HL-60/S4 treated with phorbol 12-myristate 13-acetate at 8.2 ng/mL for 4 days and 3 days (cell line): ENCODE data around the gene METTL13.

Source experiments
- in situ Hi-C: fragments of 300-500 bp; cut with MboI; formaldehyde crosslinking; loops from 2 replicates; pipeline ENCODE4 v1.15.0; 2022; ENCODE audit warnings: low sequenced_read_pairs

METTL13 gene, protein sequence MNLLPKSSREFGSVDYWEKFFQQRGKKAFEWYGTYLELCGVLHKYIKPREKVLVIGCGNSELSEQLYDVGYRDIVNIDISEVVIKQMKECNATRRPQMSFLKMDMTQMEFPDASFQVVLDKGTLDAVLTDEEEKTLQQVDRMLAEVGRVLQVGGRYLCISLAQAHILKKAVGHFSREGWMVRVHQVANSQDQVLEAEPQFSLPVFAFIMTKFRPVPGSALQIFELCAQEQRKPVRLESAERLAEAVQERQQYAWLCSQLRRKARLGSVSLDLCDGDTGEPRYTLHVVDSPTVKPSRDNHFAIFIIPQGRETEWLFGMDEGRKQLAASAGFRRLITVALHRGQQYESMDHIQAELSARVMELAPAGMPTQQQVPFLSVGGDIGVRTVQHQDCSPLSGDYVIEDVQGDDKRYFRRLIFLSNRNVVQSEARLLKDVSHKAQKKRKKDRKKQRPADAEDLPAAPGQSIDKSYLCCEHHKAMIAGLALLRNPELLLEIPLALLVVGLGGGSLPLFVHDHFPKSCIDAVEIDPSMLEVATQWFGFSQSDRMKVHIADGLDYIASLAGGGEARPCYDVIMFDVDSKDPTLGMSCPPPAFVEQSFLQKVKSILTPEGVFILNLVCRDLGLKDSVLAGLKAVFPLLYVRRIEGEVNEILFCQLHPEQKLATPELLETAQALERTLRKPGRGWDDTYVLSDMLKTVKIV

DNA sequence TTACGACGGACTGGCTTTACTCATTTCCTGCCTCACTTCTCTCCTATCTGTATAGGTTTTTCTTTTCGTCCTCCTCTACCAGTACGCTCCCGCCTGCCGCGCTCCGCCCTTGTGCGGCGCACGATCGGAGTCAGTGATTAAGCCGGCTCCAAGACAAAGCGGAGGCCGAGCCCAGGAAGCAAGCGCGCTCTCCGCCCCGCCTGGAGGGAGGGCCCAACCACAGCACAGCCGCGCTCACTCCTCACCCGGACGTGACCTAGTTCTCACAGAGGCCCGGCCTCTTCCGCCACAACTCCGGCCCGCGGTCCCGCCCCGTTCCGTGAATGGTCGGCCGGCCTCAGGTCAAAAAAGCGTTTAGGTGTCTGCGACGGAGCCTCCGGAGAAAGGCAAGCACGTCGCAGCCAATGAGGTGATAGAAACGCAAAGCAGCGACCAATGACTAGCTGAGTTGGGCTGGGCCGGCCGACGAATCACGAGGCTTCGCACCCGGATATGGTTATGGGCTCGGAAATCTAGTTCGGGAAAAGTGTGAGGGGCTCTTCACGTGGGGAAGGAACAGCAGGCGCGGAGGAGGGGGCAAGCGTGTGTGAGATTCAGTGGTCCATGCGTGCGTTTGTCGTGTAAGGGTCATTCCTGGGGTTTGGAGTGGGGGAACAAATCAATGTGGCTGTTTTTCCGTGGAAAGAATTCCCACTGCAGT lies at the start of gene METTL13:
TSS of gene METTL13 (plus strand) at position 485 of the 700 bp plus-strand sequence. CDS start 308 bp downstream, outside the sequence.
- in situ Hi-C loops, result no loop called here

DNA sequence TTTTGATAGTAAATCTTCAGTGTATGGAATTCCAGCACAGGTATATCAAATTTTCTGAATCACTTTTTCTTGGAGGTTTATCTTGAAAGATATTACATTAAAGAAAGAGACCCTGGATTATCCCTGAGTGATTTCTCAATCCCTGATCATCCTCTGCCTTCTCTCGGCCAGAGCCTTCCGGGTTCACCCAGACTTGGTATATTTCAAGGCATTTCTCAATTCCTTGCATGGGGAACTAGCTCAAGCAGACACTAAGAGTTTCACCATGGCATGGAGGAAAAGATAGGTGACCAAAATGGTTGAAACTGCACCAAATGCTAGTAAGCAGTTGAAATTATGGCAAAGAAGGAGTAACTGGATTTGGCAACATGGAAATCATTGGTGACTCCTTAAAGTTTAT lies 45.3 kb upstream of the METTL13 start:
- in situ Hi-C loops, result no loop called here

DNA sequence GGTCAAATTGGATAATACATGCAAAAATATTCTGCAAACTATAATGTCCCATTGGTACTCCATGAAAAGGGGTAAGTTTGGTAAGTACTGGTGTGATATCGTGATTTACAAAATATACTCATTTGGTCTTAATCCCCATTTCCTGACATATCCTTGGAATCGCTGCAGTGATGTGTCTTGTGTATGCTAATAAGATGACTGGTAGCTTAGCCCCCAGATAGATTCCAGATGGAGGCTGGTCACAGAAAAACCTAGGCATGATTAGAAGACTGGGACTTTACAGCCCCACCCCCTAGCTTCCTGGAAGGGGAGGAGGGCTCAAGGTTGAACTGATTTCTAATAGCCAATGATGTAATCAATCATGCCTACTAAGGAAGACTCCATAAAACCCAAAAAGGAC lies 42.5 kb upstream of the METTL13 start:
- in situ Hi-C loops, result no loop called here

DNA sequence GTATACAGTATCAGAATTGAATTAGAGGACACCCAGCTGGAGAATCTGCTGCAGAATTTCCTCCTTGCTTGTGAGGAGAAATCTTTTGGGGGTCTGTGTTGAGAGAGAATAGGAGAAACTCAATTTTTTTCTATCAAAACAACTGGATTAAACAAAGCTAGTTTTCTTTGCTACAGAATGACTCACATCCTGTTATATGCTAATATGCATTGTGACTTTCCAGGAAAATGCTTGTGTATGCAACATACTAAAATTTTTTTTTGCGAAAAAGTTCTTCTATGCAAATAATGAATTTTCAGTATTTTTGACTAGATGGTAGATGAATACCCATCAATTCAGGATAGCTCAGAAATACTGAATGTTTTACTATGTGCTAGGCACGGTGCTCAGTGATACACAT lies 41.8 kb upstream of the METTL13 start:
- in situ Hi-C loops, result no loop called here

DNA sequence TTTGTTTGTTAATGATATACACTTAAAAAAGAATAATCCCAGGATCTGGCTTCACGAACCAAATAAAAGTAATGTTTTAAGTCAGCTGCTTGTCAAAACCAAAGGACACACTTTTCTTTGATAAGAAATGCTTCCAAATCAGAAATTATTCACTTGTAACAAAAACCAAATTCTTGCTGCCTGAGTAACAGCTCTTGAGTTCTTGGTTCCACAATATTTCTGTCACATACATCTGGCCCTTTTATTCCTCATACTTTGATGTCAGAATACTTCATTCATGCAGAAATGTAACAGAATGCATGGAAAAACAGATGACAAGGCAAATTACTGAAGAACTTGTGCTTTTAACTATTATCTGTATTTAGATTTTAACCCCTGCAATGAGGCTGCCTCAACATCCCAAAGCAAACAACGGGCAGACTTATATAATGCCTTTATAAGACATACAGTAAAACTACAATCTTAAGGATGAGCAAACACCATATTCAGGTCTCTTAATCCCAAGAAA lies 41.0 kb upstream of the METTL13 start:
- in situ Hi-C loops, result no loop called here

DNA sequence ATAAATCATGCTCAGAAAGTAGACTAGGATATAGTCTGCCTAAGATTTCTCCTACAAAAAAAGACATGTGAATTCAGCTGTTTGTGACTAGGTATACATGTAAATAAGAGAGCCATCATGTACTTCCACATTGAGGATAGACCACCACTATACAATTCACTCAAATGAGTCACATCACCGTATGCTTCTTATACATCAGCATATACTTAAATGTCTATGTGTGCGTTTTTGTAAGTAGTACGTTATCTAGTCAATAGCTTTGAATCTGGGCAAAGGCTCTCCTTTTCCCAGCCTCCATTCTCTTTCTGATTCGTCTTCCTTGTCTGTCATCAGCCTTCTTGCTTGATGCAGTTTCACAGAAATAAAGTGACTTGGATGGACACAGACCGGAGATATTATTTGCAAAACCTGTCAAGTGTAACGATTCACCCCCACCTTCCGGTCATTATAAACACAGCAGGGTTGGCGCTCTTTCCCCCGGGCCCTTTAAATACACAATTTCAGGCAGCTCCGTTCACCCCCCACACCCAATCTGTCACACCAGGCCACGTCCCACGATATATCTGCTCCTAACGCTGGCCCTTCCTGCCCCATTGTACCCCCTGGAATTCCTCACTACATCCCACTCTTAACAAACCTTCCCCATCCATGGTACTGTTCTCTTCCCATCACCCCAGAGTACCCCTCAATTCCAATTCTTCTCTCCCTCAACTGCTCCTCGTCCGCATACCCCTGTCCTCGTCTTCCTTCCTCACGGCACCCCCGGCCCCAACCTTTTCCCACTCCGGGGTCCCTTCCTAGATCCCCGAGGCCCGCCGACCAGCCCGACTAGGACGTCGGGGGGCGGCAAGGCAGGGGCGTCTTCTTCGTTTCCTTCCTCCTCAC lies 40.2 kb upstream of the METTL13 start:
- in situ Hi-C loops, result no loop called here

DNA sequence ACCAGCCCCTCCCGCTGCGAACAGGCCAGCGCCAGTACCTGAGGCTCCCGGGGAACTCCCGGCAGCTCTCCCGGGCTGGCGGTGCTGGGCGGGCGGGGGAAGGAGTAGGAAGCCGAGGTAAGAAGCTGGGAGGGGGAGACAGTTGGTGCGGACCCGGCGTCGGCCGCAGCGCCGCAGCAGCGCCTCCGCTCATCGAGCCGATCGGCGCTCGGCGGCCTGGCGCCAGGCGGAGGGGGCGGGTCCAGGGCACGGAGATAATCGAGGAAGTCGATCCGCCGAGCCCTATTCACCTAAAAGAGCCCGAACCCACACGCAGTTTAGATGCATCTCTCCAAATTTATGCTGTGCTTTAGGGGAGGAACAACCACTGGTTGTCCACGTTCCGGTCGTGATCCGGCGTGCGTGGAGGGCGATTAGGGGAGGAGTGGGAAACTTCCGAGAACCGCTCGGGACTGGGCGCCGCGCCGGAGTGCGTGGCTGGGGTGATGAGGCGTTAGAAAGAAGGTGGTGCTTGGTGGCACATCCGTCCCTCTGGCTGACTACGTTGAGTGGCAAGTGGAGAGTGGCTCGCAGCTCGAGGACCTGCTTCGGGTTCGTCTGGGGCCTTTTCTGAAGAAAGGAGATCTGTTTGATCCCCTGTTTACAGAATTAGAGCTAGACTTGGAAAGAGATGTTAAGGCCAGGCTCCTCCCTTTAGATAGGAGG lies 39.4 kb upstream of the METTL13 start, which contains the start of gene VAMP4:
TSS of gene VAMP4 (minus strand) at position 194 of the 705 bp plus-strand sequence. CDS start 3,651 bp downstream, outside the sequence.
- in situ Hi-C loops, result no loop called here

DNA sequence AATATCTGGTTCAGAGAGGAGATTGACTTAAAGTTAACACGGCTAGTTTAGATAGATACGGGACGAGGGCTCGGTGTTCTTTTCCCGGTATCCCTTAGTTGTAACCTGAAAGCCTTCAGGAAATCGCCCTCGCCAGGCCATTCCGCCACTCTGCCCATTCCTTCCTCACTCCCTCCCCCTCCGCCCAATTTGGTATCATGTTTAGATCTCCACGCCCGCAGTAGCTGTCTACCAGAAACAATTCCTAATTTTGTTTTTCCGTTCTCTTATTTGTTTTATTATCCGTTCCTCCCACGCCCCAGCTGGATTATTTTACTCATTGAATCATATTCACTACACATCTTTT lies 38.9 kb upstream of the METTL13 start:
- in situ Hi-C loops, result no loop called here

DNA sequence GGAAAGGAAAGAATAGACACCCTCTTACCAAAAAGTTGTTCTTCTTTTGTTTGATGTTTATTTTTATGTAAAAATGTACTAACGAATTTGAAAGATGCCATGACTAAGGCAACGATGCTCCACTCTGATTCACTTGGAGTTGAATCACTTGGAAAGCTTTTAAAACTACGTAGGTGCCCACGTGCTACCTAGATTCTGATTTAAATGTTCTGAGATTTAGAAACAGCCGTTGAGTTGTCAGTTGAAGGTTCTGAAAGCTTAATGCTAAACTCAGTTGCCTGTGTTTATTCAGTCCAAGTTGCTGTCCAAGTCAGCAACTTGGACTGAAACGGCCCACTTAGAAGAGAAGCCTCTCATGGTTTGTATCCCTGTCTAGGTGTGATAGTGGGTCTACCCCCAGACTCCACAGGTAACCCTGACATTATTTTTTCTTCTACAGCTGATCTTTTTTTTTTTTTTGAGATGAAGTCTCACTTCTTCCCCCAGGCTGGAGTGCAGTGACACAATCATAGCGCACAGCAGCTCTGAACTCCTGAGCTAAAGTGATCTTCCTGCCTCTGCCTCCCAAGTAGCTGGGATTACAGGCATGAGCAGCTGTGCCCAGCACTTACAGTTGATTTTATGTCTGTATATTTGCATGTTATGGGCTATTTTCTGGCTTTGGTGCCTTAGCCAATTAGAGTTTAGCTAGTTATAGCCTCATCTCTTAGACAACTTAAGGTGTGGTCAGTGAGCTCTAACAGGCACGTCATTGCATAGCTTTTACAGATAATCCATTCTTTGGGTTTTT lies 38.2 kb upstream of the METTL13 start:
- in situ Hi-C loops, result no loop called here

DNA sequence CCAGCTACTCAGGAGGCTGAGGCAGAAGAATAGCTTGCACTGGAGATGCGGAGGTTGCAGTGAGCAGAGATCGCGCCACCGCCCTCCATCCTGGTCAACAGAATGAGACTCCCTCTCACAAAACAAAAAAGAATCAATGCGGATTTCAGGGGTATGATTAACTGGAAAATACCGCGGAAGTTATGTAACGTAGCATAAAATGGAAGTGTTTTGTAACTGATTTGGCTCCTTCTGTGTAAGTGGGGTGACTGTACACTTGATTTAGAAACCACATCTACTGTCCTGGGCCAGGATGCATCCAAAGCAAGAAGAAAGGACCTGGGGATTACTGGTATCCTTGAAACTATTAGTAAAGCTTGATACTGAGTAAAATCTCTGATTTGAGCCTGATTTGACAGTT lies 36.5 kb upstream of the METTL13 start:
- in situ Hi-C loops, result no loop called here

DNA sequence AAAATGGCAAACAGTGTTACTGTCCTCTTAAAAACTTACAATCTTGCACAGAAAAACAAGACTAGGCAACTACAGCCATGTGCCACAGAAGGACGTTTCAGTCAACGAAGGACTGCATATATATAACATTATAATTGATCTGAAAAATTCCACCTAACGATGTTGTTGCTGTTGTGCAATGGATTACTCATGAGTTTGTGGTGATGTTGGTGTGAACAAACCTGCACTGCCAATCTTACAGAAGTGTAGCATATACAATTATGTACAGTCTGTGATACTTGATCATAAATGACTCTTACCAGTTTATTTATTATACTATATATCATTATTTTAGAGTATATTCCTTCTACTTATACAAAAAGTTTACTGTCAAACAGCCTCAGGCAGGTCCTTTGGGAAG lies 32.8 kb upstream of the METTL13 start:
- in situ Hi-C loops, result no loop called here

DNA sequence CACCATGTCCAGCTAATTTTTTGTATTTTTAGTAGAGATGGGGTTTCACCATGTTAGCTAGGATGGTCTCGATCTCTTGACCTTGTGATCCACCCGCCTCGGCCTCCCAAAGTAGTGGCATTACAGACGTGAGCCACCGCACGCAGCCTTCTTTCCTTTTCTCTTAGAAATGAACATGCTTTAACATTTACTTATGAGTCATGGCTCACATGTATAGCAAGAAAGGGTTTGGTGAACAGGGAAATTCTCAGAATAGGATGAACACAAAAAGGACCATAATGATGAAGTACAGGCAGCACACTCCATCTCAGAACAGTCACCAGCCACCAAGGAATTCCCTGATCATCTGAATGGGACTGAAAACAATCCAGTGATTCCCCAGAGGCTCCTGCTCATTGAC lies 30.2 kb upstream of the METTL13 start:
- in situ Hi-C loops, result no loop called here

DNA sequence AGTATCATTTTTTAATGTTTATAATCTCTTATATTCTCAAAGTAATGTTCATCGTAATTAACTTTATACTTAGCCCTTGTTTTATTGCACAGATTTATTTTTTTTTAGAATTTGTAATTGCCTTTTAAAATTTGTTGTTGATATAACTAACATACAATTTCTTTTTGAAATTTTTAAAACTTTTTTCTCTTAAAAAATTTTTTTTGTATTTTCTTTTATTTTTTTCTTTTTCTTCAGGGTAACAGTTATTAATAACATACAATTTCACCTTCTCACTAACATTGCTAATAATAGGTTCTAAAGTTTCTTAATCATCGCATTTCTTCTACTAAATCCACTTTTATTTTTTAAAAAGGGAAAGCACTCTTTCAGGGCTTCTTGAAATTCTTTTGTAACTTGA lies 28.3 kb upstream of the METTL13 start:
- in situ Hi-C loops, result no loop called here

DNA sequence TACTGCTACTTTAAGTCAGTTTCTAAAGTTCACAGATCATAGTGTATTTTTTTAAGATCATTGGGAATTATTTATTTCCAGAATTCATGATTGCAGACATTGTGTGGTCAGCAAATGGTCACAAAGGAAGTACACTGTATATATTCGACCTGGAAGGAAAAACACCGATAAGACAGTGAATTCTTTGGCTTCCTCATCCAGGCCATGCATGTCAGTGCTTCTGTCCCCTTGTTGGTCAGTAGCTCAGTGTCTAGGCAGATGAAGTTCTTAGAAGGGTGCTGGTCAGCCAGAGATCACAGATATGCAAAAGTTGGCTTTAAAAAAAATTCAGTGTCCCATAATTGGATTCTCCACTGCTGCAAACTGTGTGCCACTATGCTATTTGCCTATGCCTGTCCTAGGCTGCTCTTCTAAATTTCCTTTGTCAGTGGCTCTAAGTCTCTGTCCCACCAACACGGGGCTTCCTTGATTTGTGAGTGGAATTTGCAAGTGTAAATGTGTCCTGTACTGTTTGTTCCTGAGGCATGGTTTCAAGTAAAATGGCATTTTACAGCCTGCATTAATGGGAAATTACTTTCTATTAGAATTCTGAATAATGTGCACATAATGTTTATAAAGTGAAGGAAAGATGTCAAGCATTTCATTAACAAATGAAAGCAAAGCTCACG lies 27.6 kb upstream of the METTL13 start:
- in situ Hi-C loops, result no loop called here

DNA sequence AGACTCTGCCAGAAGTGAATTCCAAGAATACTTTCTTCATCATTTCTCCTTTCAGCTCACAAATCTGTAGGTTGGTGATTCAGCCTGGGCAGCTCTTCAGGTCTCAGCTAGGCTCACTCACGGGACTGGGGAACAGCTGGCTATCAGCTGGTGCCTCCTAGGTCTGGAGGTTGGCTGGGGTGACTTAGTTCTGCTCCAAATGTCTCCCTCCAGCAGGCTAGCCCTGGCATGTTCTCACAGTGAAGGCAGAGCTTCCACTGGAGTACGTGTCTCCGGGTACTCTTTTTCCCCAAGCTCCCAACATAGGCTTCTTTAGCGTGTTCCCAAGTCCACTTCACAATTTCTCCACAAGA lies 27.1 kb upstream of the METTL13 start:
- in situ Hi-C loops, result no loop called here

DNA sequence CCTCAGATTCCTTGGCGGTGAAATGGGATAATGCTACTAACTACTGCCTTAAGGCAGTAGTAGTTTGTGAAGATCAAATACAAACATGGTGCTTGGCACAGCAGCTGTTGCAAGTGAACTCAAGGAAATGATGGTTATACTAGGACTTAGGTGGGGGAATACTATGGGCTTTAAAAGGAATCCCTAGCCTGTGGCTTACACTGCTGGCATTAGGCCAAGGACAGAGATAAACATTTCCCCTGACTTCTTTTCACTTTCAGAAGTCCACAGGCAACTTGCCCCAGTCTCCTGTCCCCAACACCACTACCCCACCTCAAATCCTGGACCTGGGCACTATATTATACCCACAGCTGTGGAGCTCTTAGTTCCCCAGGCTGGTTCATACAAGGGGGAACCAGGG lies 26.5 kb upstream of the METTL13 start:
- in situ Hi-C loops, result no loop called here

DNA sequence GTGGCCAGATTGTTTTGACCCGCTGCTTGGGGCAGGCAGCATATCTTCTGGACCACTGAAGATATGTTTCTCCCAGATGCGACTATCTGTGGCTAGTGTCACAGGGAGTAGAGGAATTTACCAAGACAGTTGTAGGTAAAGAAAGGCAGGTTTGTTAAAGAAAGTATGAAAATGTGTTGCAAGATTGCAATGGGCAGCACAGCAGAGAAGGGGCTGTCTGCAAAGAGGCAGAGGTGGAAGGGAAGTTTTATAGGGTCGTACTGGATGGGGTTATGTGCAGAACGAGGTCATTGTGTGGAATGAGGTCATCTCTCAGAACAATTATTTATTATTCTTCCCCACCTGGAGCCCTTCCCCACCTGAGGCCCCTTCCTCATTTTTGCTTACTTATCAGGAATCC lies 24.6 kb upstream of the METTL13 start:
- in situ Hi-C loops, result no loop called here

DNA sequence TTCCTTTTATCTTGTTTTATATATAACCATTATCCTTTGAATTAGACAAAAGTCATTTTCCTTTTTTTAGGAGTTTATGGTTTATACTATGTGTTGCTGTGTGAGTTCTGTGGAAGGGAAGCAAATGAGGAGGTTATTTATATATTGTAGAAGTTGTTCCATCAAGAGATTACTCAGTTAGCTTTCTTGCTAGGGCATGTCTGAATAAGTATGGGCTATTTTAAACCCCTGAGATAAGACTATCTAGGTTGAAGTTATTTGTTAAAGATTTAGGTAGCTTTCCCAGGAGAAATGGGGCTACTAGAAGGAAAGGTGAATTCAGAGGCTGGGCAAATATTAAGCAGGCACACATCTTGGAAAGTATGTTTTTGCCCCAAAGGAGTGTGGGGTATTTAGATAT lies 23.4 kb upstream of the METTL13 start:
- in situ Hi-C loops, result no loop called here

DNA sequence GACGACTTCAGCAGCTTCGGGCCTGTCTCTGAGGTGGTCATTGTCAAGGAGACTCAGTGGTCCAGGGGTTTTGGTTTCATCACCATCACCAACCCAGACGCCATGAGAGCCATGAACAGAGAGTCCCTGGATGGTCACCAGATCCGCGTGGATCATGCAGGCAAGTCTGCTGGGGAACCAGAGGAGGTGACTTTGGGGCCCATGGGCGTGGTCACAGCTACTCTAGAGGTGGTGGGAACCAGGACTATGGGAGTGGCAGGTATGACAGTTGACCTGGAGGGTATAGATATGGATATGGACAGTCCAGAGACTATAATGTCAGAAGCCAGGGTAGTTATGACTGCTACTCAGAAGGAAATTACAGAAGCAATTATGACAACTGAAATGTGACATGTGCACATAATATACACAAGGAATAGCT lies 19.3 kb upstream of the METTL13 start:
- in situ Hi-C loops, result no loop called here
